GM23248 (cell line): Measurements from ENCODE around the gene LYRM1. TPM values are rescaled to one million over a fixed set of nuclear protein-coding genes. Genes with fewer than 3 reads are reported as not detected.

Experiments
- DNase-seq: peaks from one replicate; pipeline ENCODE4 v3.0.0-alpha.2; 2015
- H2AFZ ChIP-seq: fragments of 200-600 bp; sonication (generic); 2 replicates; pipeline ENCODE4 v1.6.1; 2016; ENCODE audit warnings: antibody characterized with exemption
- H3F3A ChIP-seq: fragments of 200-600 bp; sonication (generic); 2 replicates; pipeline ENCODE4 v1.6.1; 2016; ENCODE audit warnings: mild to moderate bottlenecking, antibody characterized with exemption, mixed run types; ENCODE audit not compliant: insufficient read depth
- H3K27ac ChIP-seq: fragments of 200-600 bp; sonication (generic); 2 replicates; pipeline ENCODE4 v1.5.1; 2016; ENCODE audit warnings: mild to moderate bottlenecking
- H3K27me3 ChIP-seq: fragments of 200-600 bp; sonication (generic); replicated peaks from 2 replicates; pipeline ENCODE4 v1.6.1; 2016; ENCODE audit warnings: mild to moderate bottlenecking; ENCODE audit not compliant: insufficient read depth
- H3K36me3 ChIP-seq: fragments of 200-600 bp; sonication (generic); 2 replicates; pipeline ENCODE4 v1.6.1; 2016; ENCODE audit warnings: low read depth, mild to moderate bottlenecking
- H3K4me1 ChIP-seq: fragments of 200-600 bp; sonication (generic); 2 replicates; pipeline ENCODE4 v1.6.1; 2016; ENCODE audit warnings: mild to moderate bottlenecking; ENCODE audit not compliant: insufficient read depth
- H3K4me2 ChIP-seq: fragments of 200-600 bp; sonication (generic); one replicate; pipeline ENCODE4 v1.6.1; 2016; ENCODE audit warnings: mild to moderate bottlenecking; ENCODE audit not compliant: unreplicated experiment
- H3K4me3 ChIP-seq: fragments of 200-600 bp; sonication (generic); 2 replicates; pipeline ENCODE4 v1.5.1; 2016; ENCODE audit warnings: mild to moderate bottlenecking
- H3K79me2 ChIP-seq: fragments of 200-600 bp; sonication (generic); 2 replicates; pipeline ENCODE4 v1.6.1; 2016; ENCODE audit warnings: mild to moderate bottlenecking; ENCODE audit not compliant: insufficient read depth
- H3K9ac ChIP-seq: fragments of 200-600 bp; sonication (generic); 2 replicates; pipeline ENCODE4 v1.6.1; 2016; ENCODE audit warnings: mild to moderate bottlenecking
- H3K9me2 ChIP-seq: fragments of 200-600 bp; sonication (generic); 2 replicates; pipeline ENCODE4 v1.6.1; 2016; ENCODE audit warnings: mixed run types, mild to moderate bottlenecking, moderate library complexity; ENCODE audit not compliant: insufficient read depth
- H3K9me3 ChIP-seq: fragments of 200-600 bp; sonication (generic); one replicate; pipeline ENCODE4 v1.6.1; 2017; ENCODE audit warnings: low read depth
- H4K20me1 ChIP-seq: fragments of 200-600 bp; sonication (generic); 2 replicates; pipeline ENCODE4 v1.6.0; 2016; ENCODE audit not compliant: insufficient read depth
- EZH2 ChIP-seq: fragments of 200-600 bp; sonication (generic); IDR thresholded peaks from 2 replicates; pipeline ENCODE4 v1.6.1; 2018; ENCODE audit warnings: antibody characterized with exemption, mild to moderate bottlenecking; ENCODE audit not compliant: insufficient read depth, poor library complexity, severe bottlenecking
- EZH2phosphoT487 ChIP-seq: fragments of 200-600 bp; sonication (generic); IDR thresholded peaks from 2 replicates; pipeline ENCODE4 v1.6.1; 2018; ENCODE audit warnings: antibody characterized with exemption, moderate library complexity, mild to moderate bottlenecking, low read depth; ENCODE audit not compliant: insufficient read depth
- WGBS, 2 experiments: methylation state at CpG; one replicate each; pipeline ENCODE4 v1.1.6; 2015 to 2017; ENCODE audit warnings: low lambda C conversion rate in 2 of 2, low coverage in 1 of 2; ENCODE audit errors: missing lambda C conversion rate in 2 of 2; 5-methylcytosine and 5-hydroxymethylcytosine counted together
- in situ Hi-C: fragments of 300-500 bp; cut with MboI; formaldehyde crosslinking; loops from 2 replicates; pipeline ENCODE4 v1.15.0; 2020
- polyA plus RNA-seq: library from polyadenylated mRNA; unstranded; fragments of >200 nt; fragmentation: Nextera tagmentation; extraction: Ambion mirVana; gene quantifications from 2 replicates; pipeline ENCODE4 v1.2.1, GENCODE V29; 2016
- total RNA-seq: library from RNA; depleted of rRNA; stranded (reverse); fragments of >200 nt; shearing (Covaris generic); gene quantifications from 2 replicates; pipeline ENCODE4 v1.2.3, GENCODE V29; 2014

LYRM1 gene
- total and polyA plus RNA-seq, 2 experiments from 2014 or later: 32.1 to 40.9 TPM

GRCh38 chr16:20916942-20917341, 16.4 kb downstream of the LYRM1 start:
- Histone ChIP-seq H3K9ac (no peak overlapping the region), H2AFZ (no peak overlapping the region), H3K4me2 (no peak overlapping the region), H3K9me3 (no peaks in the 10 kb centered on the region), H3K79me2 (0 out of 2 replicates have a peak, but pooled peaks cover 5% of the 10 kb centered on the region), H3F3A (peaks cover 17% of the 10 kb centered on the region), H3K4me1 (peaks cover 39% of the 10 kb centered on the region), H4K20me1 (no peaks in the 10 kb centered on the region), H3K4me3 (no peak overlapping the region), H3K27ac (no peak overlapping the region), H3K27me3 (no peaks in the 10 kb centered on the region), H3K36me3 (no peaks in the 10 kb centered on the region), H3K9me2 (no peaks in the 10 kb centered on the region)
- TF ChIP-seq EZH2: no peak
- no peak for TF ChIP-seq EZH2phosphoT487
- no peak for DNase-seq
- in situ Hi-C loops: no loop called here
- 91 to 99% methylated on average over 4 of the region's 4 CpGs for WGBS, 2 experiments

- peak overlapping the region; percentile 45 for H3K4me2 ChIP-seq
- in situ Hi-C loops: no loop called here
- H2AFZ ChIP-seq: peak overlapping the region; percentile 53
These were observed 18.1 kb downstream of the LYRM1 start for GRCh38 chr16:20918486-20919239.

GRCh38 chr16:20920091-20920490, 19.5 kb downstream of the LYRM1 start:
- no peaks in the 10 kb centered on the region for H3K27me3 ChIP-seq
- peaks cover 13% of the 10 kb centered on the region for H3K4me1 ChIP-seq
- in situ Hi-C loops: no loop called here
- H3K9me3 ChIP-seq: no peaks in the 10 kb centered on the region
- no peaks in the 10 kb centered on the region; the same call in 1 of the 2 replicates for H3K36me3 ChIP-seq
- no peak for DNase-seq
- 97 to 99% methylated on average over 5 of the region's 5 CpGs for WGBS, 2 experiments
- TF ChIP-seq EZH2phosphoT487: no peak
- no peak for TF ChIP-seq EZH2
- no peak overlapping the region for H3K4me2 ChIP-seq
- H3K79me2 ChIP-seq: no peaks in the 10 kb centered on the region
- H3K9me2 ChIP-seq: no peaks in the 10 kb centered on the region
- H3K27ac ChIP-seq: no peak overlapping the region
- H3K4me3 ChIP-seq: no peak overlapping the region
- no peaks in the 10 kb centered on the region for H4K20me1 ChIP-seq
- no peak overlapping the region for H3K9ac ChIP-seq
- no peaks in the 10 kb centered on the region; the same call in 1 of the 2 replicates for H3F3A ChIP-seq
- H2AFZ ChIP-seq: no peak overlapping the region

More at GRCh38 chr16:20918486-20919239, 18.1 kb downstream of the LYRM1 start:
- H3K36me3 ChIP-seq: no peaks in the 10 kb centered on the region; the same call in 1 of the 2 replicates
- peak overlapping the region; percentile 81 for H3K27ac ChIP-seq
- DNase-seq: peak; percentile 90
- H3K9me2 ChIP-seq: no peaks in the 10 kb centered on the region
- peak overlapping the region; percentile 21; the same call in 1 of the 2 replicates for H3K4me3 ChIP-seq
- peak overlapping the region; percentile 59 for H3K9ac ChIP-seq
- no peaks in the 10 kb centered on the region for H3K9me3 ChIP-seq
- peaks cover 25% of the 10 kb centered on the region for H3K4me1 ChIP-seq
- H3K27me3 ChIP-seq: no peaks in the 10 kb centered on the region
- TF ChIP-seq EZH2phosphoT487 (no peak), EZH2 (no peak)
- H4K20me1 ChIP-seq: no peaks in the 10 kb centered on the region
- 26 to 29% methylated on average over 4 of the region's 4 CpGs for WGBS, 2 experiments
- H3F3A ChIP-seq: peaks cover 11% of the 10 kb centered on the region
- no peaks in the 10 kb centered on the region for H3K79me2 ChIP-seq

GRCh38 chr16:20920799-20921198, 20.2 kb downstream of the LYRM1 start:
- Histone ChIP-seq H3K27me3 (no peaks in the 10 kb centered on the region), H3K27ac (no peak overlapping the region), H3K4me1 (peaks cover 13% of the 10 kb centered on the region), H2AFZ (no peak overlapping the region), H3K36me3 (no peaks in the 10 kb centered on the region; the same call in 1 of the 2 replicates), H3K79me2 (no peaks in the 10 kb centered on the region), H3K9me2 (no peaks in the 10 kb centered on the region), H3K9me3 (no peaks in the 10 kb centered on the region), H3K4me2 (no peak overlapping the region), H3K9ac (no peak overlapping the region), H3F3A (no peaks in the 10 kb centered on the region; the same call in 1 of the 2 replicates), H3K4me3 (no peak overlapping the region), H4K20me1 (no peaks in the 10 kb centered on the region)
- TF ChIP-seq EZH2: no peak
- no peak for TF ChIP-seq EZH2phosphoT487
- DNase-seq: no peak
- in situ Hi-C loops: no loop called here
- WGBS, 2 experiments: 96 to 98% methylated on average over 2 of the region's 2 CpGs
